CD4-positive, alpha-beta T cell treated with Interferon alpha-2 for 1 hour (primary cell): ENCODE results near the gene ADAMTS20.
"Not testable (repeated sequence)": the region's sequence is repeated elsewhere in the genome, so short reads cannot be mapped to it uniquely, and the experiment has no call there.

Experiments used
- DNase-seq, 2 donors: peaks; one replicate each; pipeline ENCODE4 v3.0.0-alpha.2; 2020 to 2022

ADAMTS20 gene, protein sequence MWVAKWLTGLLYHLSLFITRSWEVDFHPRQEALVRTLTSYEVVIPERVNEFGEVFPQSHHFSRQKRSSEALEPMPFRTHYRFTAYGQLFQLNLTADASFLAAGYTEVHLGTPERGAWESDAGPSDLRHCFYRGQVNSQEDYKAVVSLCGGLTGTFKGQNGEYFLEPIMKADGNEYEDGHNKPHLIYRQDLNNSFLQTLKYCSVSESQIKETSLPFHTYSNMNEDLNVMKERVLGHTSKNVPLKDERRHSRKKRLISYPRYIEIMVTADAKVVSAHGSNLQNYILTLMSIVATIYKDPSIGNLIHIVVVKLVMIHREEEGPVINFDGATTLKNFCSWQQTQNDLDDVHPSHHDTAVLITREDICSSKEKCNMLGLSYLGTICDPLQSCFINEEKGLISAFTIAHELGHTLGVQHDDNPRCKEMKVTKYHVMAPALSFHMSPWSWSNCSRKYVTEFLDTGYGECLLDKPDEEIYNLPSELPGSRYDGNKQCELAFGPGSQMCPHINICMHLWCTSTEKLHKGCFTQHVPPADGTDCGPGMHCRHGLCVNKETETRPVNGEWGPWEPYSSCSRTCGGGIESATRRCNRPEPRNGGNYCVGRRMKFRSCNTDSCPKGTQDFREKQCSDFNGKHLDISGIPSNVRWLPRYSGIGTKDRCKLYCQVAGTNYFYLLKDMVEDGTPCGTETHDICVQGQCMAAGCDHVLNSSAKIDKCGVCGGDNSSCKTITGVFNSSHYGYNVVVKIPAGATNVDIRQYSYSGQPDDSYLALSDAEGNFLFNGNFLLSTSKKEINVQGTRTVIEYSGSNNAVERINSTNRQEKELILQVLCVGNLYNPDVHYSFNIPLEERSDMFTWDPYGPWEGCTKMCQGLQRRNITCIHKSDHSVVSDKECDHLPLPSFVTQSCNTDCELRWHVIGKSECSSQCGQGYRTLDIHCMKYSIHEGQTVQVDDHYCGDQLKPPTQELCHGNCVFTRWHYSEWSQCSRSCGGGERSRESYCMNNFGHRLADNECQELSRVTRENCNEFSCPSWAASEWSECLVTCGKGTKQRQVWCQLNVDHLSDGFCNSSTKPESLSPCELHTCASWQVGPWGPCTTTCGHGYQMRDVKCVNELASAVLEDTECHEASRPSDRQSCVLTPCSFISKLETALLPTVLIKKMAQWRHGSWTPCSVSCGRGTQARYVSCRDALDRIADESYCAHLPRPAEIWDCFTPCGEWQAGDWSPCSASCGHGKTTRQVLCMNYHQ (N-terminal part only)

DNA sequence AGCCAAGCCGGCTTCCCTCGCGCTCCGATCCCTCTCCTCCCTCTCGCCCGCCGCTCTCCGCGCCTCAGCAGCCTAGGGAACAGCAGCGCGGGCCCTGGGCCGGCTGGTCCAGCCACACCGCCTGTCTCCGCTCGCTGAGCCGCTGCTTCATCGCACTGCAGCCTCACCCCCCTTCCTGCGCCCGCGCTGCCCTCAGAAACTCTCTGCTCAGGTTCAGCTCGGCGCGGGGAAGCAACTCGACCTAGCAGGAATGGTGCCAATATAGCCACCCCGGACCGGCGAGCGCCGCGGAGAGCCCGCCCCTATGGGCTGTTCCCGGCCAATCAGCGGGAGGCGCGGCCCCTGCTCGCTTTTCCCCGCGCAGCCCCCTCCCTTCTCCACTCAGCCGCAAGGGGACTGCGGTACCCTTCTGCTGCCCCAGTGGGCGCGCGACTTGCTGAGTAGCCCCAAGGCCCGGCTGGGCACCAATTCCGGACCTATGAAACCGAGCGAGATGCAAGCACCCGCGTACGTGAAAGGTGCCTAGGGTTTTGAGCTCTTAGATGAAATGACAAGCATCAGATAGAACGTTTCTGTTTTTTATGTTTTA lies at the start of gene ADAMTS20:
TSS of gene ADAMTS20 (minus strand) at position 233 of the 589 bp plus-strand sequence. CDS start 282 bp downstream, outside the sequence.
- DNase-seq, result no peak

DNA sequence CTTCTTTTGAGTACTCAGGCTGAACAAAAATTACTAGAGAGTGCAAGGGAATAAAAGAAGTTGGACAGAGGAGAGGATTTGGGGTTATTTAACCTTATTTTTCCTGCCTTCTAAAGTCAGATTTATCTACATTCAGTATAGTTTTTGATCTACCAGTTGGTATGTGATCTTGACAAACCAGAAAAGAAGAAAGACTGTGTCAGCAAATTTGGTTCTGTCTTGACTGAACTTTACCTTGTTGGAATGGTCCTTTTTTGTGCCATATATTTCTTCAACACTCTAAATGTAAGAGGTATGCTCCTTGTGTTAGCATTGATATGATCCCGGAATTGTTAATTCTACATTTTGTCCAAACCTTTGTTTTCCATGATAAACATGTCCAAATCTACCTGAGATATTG lies 47.7 kb upstream of the ADAMTS20 start:
- no peak for DNase-seq

DNA sequence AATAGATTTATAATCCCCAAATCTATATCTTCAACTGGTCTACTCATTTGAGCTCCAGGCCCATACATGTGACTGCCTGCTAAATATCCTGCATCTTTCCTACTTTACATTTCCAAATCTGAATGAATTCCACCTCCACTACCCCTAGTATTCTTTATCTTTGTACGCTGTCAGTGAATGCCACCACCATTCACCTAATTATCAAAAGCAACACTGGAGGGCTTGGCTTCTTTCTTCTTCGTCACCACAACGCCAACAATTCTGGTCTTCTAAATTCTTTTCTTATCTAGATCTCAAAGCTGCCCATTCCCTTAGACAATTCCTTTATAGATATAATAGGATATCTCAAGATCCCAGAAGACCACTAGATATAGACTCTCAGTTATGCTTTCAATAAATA lies 47.1 kb upstream of the ADAMTS20 start:
- no peak for DNase-seq

DNA sequence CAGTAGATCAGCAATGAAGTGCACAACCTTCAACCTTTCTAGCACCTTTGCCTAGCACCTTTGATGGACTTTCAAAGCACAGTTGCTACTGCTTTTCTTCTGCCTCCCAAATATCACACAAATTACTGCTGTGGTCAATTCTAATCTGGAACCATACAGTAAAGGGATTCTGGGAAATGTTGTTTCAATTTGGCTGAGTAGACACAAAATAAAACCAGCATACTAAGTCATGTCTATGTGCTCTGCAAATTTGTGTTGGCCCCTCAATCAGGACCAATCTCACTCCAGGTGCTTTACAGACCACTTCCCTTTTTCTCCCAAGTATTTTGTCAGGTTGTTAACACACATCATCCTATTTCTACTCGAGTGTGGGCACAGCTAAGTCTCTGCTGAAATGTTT lies 38.3 kb upstream of the ADAMTS20 start:
- DNase-seq, result no peak

DNA sequence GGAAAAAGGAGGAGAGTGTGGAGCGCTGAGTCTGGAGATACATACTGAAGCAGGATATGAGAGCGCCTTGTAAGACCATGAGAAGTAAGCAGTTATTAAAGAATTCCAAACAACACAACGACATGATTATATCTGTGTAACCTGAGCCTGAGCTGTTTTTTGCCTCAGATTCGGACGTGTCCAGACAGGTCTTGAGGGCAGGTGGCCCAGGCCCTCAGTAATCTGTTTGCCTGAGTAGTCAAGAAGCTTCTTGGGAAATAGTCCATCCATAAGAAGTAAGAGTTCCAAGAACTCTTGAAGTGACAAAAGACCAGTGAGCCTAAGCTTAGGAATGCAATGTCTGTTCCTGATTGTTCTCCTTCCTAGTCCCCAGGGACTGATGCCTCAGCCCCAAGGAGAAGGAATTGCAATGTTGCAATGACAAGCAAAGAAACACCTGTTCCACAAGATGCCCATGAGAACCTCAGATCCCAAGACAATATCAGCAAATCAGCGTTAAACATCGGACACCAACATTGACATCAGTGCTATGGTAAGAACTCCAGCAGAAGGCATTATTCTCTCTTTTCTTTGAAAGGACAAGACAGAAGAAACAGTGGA lies 34.7 kb upstream of the ADAMTS20 start:
- no peak for DNase-seq

DNA sequence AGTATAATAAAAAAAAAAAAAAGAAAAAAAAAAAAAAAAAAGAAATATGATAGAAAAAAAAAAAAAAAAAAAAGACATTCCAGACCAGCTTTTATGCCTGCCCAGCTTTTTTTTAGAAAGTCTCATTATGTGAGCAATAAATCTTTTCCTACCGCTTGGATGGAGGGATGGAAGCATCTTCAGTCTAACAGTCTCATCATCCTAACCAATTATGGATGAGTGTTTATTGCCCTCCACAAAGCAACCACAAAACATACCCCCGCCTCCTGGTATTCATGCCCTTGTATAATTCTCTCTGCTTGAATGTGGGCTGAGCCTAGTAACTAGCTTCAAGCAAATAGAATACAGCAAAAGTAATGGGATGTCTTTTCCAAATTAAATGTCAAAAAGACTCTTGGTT lies 33.7 kb upstream of the ADAMTS20 start:
- DNase-seq, result no peak

DNA sequence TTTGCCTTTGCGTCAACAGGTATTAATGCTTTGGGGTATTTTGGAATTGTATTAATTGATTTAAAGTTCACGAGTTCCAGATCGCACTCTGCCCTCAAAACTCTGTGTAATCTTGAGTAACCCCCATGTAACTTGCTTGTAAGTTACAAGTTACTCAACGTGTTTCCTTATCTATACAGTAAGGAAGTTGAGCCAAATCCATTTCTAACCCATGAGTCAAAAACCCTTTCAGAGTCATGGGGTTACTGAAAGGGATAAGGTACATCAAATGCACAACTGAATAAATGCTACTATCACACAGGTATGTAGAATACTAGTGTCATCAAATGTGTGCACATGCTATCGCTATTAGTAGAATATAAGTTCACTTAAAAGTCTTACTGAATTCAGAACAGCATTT lies 28.6 kb upstream of the ADAMTS20 start:
- no peak for DNase-seq

DNA sequence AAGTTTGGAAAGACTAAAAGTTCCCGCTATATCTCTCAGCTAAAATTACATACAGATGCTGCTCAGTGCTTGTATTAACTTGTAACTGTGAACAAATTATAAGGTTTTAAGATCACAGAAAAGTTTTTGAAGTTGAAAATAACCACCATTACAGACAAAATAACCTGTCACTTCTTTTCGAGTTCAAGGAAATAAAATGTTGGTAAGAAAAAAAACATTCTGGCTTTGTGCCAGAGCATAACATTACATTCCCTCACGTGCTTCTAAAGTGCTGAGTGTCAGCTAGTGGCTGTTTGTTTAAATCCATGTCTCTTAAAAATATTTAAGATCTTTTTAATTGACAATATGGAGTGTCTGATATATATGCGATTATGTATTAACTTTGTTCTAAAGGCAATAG lies 27.2 kb upstream of the ADAMTS20 start:
- DNase-seq, result no peak

DNA sequence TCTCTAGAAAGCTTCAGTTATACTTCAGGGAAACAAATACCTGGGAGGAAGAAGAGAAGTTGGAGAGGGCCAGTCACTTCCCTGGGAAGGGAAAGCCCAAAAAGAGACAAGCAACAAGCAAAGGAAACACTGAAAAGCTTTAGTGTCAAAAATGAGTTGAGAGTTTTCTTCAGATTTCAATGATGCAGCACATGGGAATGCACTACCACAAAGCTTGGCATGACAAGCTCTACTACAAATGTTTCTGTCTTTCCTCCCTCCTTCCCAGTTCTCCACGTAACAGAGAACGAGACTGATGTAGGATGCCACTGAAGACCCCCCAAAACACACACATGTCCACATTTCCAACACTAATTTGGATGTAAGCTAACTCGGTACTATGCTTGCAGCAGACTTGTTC lies 26.8 kb upstream of the ADAMTS20 start:
- no peak for DNase-seq

DNA sequence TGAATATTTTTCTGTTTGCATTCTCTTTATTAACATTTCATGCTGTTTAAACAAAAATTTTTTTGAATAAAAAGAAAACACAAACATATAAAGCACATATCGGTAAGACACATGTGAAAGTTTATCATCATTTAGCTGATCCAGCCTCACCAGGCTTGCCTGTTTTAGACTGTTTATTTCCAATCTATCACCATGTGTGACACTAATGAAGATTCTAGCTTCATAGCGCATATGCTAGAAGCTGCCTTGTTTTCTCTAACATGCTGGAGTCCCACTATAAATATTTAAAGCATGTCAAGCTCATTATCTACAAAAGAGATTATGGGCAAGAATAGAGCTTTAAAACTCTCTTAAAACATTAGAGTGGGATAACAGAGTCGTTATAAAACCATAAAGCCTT lies 25.4 kb upstream of the ADAMTS20 start:
- DNase-seq, result no peak

DNA sequence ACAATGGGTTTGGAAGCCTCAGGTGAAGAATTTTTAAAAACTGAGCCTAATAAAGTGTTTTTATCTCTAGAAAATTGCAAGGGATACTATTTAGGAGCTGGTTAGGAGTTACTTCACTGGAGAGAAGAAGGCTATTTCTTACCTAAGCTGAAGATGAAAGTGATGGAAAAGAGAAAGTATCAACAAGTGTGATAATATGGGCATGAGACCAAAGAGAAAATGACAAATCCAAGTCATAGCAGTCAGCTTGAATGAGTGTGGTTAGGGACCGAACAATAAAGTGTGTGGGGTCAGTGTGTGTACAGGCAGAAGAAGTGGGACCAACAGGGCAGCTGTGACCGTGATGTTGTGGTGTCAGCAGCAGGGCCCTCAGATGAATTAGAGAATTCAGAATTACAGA lies 24.2 kb upstream of the ADAMTS20 start:
- no peak for DNase-seq

DNA sequence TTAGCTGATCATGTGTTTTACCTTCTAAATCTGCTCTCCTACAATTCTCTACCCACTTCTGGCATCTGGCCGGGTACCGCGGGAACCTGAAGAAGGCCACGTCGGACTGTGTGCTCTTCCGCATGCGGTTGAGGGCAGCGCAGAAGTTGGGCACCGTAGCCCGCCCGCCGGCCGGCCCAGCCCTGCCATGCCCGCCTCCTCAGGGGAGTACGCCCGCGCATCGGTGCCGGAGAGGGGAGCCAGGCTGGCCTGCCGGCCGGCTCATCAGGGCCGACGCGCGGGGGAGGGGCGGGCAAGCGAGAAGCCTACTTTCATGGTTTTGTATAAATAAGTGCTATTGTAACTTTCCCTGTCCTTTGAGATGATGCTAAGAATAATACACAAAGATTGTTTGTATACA lies 19.9 kb upstream of the ADAMTS20 start:
- DNase-seq, result no peak

DNA sequence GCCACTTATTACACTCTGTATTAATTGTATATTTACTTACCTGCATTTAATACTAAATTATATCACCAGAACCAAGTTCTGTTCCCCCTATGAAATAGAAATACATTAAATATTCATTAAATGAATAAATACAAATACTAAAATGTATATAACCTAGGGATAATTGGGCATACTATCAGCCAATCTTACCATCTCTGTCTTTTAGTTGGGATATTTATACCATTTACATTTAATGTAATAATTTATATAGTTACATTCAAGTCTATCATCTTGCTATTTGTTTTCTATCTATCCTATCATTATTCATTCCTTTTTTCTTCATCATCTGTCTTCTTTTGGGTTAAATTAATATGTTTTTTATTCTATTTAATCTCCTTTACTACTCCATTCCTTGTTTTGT lies 4.1 kb upstream of the ADAMTS20 start:
- DNase-seq, result no peak

DNA sequence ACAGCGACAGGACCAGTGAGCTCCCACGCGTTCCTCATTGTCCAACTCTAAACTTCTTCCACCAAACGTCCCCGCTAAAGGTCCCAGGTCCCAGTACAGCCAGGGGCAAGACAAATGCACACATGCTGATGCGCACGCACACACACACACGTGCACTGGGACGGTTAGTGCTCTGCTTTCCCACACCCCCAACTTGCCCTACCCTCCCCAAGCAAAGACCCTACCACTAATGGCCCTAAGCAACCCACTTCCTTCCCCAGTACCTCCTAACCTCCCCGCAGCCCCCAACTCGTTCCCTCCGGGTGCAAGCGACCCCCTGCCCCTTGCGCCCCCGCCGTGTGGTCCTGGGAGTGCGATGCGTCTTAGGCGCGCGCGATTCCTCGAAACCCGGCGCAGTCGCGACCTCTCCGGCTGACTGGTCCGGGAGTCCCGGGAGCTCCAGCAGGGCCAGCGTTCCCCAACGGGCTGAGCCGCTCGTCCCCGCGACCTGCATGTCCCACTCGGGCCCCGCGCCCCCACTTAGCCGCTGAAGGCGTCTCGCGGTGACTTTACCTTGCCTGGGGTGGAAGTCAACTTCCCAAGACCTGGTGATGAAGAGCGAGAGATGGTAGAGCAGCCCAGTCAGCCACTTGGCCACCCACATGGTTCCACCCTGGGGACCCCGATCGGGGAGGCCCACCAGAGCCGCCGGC lies 578 bp downstream of the ADAMTS20 start:
- DNase-seq, result no peak

DNA sequence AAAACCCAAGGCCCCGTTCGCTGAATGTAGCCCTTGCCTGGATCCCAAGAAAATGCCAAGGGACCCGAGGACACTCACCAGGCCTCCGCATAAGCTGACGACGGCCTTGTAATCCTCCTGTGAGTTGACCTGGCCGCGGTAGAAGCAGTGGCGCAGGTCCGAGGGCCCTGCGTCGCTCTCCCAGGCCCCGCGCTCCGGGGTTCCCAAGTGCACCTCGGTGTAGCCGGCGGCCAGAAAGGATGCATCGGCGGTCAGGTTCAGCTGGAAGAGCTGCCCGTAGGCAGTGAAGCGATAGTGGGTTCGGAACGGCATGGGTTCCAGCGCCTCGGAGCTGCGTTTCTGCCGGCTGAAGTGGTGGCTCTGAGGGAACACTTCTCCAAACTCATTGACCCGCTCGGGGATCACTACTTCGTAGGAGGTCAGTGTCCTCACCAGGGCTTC lies 1.2 kb downstream of the ADAMTS20 start:
- no peak for DNase-seq

DNA sequence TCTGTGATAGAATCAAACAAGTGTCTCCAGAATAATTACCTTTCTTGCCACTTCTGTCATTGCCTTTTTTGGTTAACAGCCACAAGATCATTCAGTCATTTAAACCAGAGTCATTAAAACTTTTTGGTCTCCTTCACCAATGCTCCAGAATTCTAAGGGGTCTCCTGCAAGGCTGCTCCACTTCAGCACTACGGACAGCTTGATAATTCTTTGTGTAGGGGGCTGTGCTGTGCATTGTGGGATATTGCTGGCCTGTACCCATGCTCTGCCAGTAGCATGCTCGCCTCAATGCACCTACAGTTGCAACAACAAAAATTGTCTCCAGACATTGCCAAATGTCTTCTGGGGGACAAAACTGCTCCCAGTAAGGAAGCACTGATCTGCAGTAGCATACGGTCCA lies 7.3 kb downstream of the ADAMTS20 start:
- no peak for DNase-seq

DNA sequence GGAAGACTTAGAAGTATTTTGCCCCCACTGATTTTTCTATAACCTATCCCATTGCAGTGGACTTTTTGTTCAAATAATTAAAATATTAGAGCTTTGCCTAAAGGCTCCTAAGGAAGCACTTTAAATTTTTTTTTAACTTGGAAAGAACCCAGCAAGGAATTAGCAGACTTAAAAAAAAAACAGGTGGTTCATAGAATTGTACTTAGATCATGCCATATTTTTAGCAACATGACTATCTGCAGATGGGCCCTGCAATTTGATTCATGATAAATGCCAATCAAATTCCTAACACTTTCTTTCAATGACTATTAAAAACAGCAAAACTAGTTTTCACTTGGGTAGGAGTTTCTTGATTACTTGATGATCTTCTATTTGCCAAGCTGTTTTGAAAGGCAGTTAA lies 11.5 kb downstream of the ADAMTS20 start:
- no peak for DNase-seq

DNA sequence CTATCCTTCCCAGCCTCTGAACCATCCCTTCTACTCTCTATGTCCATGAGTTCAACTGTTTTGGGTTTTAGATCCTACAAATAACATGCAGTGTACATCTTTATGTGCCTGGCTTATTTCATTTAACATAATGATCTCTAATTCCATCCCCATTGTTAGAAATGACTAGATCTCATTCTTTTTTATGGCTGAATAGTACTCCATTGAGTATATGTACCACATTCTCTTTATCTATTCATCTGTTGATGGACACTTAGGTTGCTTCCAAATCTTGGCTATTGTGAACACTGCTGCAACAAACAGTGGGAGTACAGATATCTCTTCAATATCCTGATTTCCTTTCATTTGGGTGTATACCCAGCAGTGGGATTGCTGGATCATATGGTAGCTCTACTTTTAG lies 14.3 kb downstream of the ADAMTS20 start:
- DNase-seq, result not testable (repeated sequence)

DNA sequence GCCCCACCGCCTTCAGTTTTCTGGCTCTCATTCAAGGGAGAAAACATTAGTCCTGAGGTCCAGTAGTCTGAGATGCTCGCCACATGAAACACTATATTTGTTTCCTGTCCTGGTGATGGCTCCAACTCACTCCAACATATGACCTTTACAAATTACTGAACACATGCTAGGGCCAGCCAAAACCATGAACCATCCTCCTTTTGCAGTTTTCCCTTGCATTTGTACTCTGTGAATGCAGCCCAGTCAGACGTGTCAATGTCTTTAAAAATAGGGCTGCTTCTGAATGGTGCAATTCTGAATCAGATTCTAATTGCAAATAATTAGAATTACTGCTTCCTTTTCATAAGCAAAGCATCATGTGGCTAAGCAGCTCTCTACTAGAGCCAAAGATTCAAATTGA lies 36.0 kb downstream of the ADAMTS20 start:
- DNase-seq, result no peak

DNA sequence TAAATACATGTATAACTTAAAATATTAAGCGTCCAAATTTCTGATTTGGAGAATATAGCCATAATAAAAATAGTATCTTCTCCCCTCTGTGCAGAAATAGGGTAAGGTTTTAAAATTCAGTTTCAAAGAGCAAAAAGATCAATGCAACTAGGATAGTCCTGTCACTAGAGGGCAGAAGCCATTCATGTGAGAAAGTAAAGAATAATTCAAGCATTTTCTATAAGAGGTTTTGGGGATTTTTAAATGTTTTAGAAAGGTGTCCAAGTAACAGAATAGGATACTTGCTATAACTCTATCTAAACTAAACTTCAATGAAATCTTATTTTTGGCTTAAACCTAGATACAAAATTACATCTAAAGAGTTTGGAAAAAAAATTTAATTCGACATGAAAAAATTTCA lies 50.3 kb downstream of the ADAMTS20 start:
- no peak for DNase-seq

DNA sequence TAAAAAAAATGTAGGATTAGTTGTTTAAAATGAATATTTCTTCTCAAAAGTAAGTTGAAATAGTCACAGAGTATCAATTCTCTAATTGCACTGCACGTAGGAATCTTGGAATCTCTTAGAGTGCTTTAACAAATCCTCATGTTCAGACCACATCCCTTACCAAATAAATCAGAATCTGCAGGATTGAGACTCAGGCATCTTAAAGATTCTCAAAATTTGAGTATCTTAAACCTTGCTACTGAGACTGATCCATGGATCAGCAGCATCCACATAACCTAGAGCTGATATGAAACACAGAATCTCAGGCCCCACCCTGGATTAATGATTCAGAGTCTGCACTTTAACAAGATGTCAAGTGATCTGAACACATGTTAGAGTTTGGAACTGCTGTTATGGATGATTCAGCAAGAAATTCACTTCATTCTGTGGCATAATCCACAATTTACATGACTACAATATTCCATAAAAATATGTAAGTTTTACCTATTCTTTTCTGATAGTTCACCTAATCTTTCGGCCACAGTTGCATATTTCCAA lies 58.7 kb downstream of the ADAMTS20 start:
- DNase-seq, result no peak
